K562 (cell line): Measurements from ENCODE around the gene SNW1. TPM values are rescaled to one million over a fixed set of nuclear protein-coding genes. Genes with fewer than 3 reads are reported as not detected.

ENCODE experiments used
- CCAR2 ChIP-seq: fragments of 200-400 bp; formaldehyde crosslinking; IDR thresholded peaks from 2 replicates; pipeline ENCODE4 v1.6.1; 2017; ENCODE audit warnings: mild to moderate bottlenecking, low read depth, low read length
- CHD4 ChIP-seq: fragments of 200-600 bp; sonication (generic); IDR thresholded peaks from 3 replicates; pipeline ENCODE4 v1.6.1; 2012; ENCODE audit warnings: low read depth, mild to moderate bottlenecking, mixed read lengths, low read length, inconsistent platforms; ENCODE audit not compliant: insufficient read depth, insufficient replicate concordance, poor library complexity, severe bottlenecking
- CREM ChIP-seq: IDR thresholded peaks from 2 replicates; pipeline ENCODE4 v1.6.1; 2014; ENCODE audit warnings: antibody characterized with exemption, low read depth
- FOXK1 ChIP-seq: sonication (generic); formaldehyde crosslinking; IDR thresholded peaks from 2 replicates; pipeline ENCODE4 v1.8.0; 2022; ENCODE audit warnings: missing genetic modification reagents, mild to moderate bottlenecking, borderline replicate concordance
- NFATC3 ChIP-seq: fragments of 450-650 bp; IDR thresholded peaks from 2 replicates; pipeline ENCODE4 v1.6.1; 2017; ENCODE audit warnings: mild to moderate bottlenecking
- OTX1 ChIP-seq: fragments of 450-650 bp; formaldehyde crosslinking; IDR thresholded peaks from 2 replicates; pipeline ENCODE4 v1.4.0; 2022; ENCODE audit warnings: mild to moderate bottlenecking
- SMAD1 ChIP-seq: fragments of 150-350 bp; IDR thresholded peaks from 2 replicates; pipeline ENCODE4 v1.6.1; 2014; ENCODE audit warnings: low read length, low read depth; ENCODE audit not compliant: partially characterized antibody
- THRAP3 ChIP-seq: fragments of 450-650 bp; IDR thresholded peaks from 2 replicates; pipeline ENCODE4 v1.6.1; 2016; ENCODE audit warnings: mild to moderate bottlenecking, inconsistent platforms, borderline replicate concordance
- U2AF1 ChIP-seq: fragments of 200-400 bp; formaldehyde crosslinking; optimal IDR thresholded peaks from 2 replicates; pipeline ENCODE3; 2017; ENCODE audit warnings: mild to moderate bottlenecking, low read depth, low read length, moderate library complexity
- ZNF12 ChIP-seq: sonication (generic); formaldehyde crosslinking; IDR thresholded peaks from 2 replicates; pipeline ENCODE4 v1.4.0; 2020; ENCODE audit warnings: mild to moderate bottlenecking, missing genetic modification reagents
- ZNF143 ChIP-seq: sonication (generic); formaldehyde crosslinking; IDR thresholded peaks from 2 replicates; pipeline ENCODE4 v1.9.0; 2022; ENCODE audit warnings: mild to moderate bottlenecking, missing genetic modification reagents
- ZNF408 ChIP-seq: fragments of 250-450 bp; sonication (Bioruptor Pico); IDR thresholded peaks from 2 replicates; pipeline ENCODE4 v1.4.0; 2020; ENCODE audit warnings: low read depth, mild to moderate bottlenecking, moderate library complexity
- ZNF644 ChIP-seq: fragments of 200-800 bp; sonication (Bioruptor generic); IDR thresholded peaks from 2 replicates; pipeline ENCODE4 v1.6.1; 2016; ENCODE audit warnings: low read depth, missing genetic modification characterization, missing compliant biosample characterization
- polyA plus RNA-seq, 8 experiments: library from polyadenylated mRNA; depleted of rRNA in 4 of 8; stranded (reverse) in 5 of 8; unstranded in 3 of 8; fragments of >200 nt; fragmentation: Nextera tagmentation in 2 of 8; fragmentation: Illumina TruSeq in 1 of 8; extraction: Ambion mirVana in 2 of 8; extraction: Trizol in 1 of 8; gene quantifications; 2 replicates each; pipeline versions ENCODE4 v1.2.1 to v1.2.3, GENCODE V29; 2011 to 2014; ENCODE audit warnings: inconsistent platforms in 1 of 8, missing spikeins in 1 of 8
- total RNA-seq, 7 experiments: library from RNA; depleted of rRNA in 6 of 7; stranded (reverse); fragments of >200 nt in 6 of 7; fragmentation: Illumina TruSeq in 2 of 7; extraction: Trizol in 2 of 7; gene quantifications; 2 replicates each; pipeline versions ENCODE4 v1.2.1 to v1.2.3, GENCODE V29; 2011 to 2021; ENCODE audit warnings: low replicate concordance in 1 of 7
- TF ChIP-seq, protein P1 (sequence below): fragments of 450-650 bp; formaldehyde crosslinking; IDR thresholded peaks from 2 replicates; pipeline ENCODE4 v1.4.0; 2020; ENCODE audit warnings: mild to moderate bottlenecking
- TF ChIP-seq, protein P2 (sequence below): fragments of 250-450 bp; sonication (Bioruptor Pico); IDR thresholded peaks from 2 replicates; pipeline ENCODE4 v1.4.0; 2020
- TF ChIP-seq, protein P3 (sequence below): fragments of 450-650 bp; formaldehyde crosslinking; IDR thresholded peaks from 2 replicates; pipeline ENCODE4 v1.4.0; 2020; ENCODE audit warnings: mild to moderate bottlenecking, moderate library complexity
- TF ChIP-seq, protein P4 (sequence below): fragments of 250-450 bp; sonication (Bioruptor Pico); IDR thresholded peaks from 2 replicates; pipeline ENCODE4 v1.5.0; 2020; ENCODE audit warnings: mild to moderate bottlenecking, borderline replicate concordance

Gene SNW1
- total and polyA plus RNA-seq, 9 of the 15 experiments (the other 6 are each of a cell fraction or from before 2014, with no cell fraction given) = 64.4 to 143 (median 98.2) TPM

DNA sequence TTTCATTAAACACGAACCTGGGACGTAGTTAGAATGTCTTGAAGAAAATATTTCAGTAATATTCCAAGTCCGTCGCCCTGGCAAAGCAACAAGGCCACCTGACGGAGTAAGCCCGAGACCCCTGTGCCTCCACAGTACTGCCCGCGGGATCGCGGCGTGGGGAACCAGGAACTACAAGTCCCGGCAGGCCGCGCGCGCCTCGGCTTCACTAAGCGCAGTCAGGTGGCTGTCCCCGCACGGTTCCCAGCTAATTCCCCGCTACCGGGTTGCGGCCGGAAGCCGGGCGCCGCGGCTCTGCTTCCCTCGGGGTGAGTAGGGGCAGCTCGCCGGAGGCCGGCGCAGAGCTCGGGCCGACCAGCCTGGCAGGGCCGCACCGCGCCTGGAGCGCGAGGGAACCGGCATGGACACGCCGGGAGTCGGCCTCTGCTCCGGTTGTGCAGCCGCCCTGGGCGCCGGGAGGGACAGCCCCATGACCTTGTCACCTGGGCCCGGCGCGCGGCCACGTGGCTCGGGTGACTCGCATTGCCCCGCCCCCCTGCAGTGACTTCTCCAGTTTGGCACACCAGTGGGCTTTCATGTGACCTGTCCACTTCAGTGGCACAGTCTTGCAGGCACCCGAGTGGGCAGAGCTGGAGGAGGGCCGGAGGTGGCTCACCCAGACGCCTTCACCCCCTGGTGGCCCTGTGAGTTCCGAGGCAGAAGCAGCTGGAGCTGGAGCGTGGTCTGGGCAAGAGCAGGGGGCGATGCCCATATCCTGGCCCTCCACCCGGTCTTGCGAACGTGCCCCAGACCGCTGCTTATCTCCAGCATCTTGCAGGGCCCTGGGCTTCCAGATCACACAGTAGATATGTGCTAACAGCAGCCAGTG lies 39.1 kb upstream of the SNW1 start, which contains the start of gene ADCK1 (continued):
- TF ChIP-seq, protein P1, sequence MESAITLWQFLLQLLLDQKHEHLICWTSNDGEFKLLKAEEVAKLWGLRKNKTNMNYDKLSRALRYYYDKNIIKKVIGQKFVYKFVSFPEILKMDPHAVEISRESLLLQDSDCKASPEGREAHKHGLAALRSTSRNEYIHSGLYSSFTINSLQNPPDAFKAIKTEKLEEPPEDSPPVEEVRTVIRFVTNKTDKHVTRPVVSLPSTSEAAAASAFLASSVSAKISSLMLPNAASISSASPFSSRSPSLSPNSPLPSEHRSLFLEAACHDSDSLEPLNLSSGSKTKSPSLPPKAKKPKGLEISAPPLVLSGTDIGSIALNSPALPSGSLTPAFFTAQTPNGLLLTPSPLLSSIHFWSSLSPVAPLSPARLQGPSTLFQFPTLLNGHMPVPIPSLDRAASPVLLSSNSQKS (CRISPR knock-in tag) = no peak
- TF ChIP-seq, protein P2, sequence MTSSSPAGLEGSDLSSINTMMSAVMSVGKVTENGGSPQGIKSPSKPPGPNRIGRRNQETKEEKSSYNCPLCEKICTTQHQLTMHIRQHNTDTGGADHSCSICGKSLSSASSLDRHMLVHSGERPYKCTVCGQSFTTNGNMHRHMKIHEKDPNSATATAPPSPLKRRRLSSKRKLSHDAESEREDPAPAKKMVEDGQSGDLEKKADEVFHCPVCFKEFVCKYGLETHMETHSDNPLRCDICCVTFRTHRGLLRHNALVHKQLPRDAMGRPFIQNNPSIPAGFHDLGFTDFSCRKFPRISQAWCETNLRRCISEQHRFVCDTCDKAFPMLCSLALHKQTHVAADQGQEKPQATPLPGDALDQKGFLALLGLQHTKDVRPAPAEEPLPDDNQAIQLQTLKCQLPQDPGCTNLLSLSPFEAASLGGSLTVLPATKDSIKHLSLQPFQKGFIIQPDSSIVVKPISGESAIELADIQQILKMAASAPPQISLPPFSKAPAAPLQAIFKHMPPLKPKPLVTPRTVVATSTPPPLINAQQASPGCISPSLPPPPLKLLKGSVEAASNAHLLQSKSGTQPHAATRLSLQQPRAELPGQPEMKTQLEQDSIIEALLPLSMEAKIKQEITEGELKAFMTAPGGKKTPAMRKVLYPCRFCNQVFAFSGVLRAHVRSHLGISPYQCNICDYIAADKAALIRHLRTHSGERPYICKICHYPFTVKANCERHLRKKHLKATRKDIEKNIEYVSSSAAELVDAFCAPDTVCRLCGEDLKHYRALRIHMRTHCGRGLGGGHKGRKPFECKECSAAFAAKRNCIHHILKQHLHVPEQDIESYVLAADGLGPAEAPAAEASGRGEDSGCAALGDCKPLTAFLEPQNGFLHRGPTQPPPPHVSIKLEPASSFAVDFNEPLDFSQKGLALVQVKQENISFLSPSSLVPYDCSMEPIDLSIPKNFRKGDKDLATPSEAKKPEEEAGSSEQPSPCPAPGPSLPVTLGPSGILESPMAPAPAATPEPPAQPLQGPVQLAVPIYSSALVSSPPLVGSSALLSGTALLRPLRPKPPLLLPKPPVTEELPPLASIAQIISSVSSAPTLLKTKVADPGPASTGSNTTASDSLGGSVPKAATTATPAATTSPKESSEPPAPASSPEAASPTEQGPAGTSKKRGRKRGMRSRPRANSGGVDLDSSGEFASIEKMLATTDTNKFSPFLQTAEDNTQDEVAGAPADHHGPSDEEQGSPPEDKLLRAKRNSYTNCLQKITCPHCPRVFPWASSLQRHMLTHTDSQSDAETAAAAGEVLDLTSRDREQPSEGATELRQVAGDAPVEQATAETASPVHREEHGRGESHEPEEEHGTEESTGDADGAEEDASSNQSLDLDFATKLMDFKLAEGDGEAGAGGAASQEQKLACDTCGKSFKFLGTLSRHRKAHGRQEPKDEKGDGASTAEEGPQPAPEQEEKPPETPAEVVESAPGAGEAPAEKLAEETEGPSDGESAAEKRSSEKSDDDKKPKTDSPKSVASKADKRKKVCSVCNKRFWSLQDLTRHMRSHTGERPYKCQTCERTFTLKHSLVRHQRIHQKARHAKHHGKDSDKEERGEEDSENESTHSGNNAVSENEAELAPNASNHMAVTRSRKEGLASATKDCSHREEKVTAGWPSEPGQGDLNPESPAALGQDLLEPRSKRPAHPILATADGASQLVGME (CRISPR knock-in tag) = no peak
- TF ChIP-seq FOXK1 (no peak), ZNF143 (CRISPR knock-in tag) (peak; percentile 91), THRAP3 (no peak), OTX1 (CRISPR knock-in tag) (no peak), CHD4 (no peak), CCAR2 (no peak), CREM (peak; percentile 67), ZNF12 (CRISPR knock-in tag) (peak; percentile 75), U2AF1 (no peak), NFATC3 (no peak), ZNF408 (CRISPR knock-in tag) (no peak), ZNF644 (tag) (peak; percentile 50; the same call in 1 of the 2 replicates), SMAD1 (no peak)
- TF ChIP-seq, protein P3, sequence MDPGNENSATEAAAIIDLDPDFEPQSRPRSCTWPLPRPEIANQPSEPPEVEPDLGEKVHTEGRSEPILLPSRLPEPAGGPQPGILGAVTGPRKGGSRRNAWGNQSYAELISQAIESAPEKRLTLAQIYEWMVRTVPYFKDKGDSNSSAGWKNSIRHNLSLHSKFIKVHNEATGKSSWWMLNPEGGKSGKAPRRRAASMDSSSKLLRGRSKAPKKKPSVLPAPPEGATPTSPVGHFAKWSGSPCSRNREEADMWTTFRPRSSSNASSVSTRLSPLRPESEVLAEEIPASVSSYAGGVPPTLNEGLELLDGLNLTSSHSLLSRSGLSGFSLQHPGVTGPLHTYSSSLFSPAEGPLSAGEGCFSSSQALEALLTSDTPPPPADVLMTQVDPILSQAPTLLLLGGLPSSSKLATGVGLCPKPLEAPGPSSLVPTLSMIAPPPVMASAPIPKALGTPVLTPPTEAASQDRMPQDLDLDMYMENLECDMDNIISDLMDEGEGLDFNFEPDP = no peak
- TF ChIP-seq, protein P4, sequence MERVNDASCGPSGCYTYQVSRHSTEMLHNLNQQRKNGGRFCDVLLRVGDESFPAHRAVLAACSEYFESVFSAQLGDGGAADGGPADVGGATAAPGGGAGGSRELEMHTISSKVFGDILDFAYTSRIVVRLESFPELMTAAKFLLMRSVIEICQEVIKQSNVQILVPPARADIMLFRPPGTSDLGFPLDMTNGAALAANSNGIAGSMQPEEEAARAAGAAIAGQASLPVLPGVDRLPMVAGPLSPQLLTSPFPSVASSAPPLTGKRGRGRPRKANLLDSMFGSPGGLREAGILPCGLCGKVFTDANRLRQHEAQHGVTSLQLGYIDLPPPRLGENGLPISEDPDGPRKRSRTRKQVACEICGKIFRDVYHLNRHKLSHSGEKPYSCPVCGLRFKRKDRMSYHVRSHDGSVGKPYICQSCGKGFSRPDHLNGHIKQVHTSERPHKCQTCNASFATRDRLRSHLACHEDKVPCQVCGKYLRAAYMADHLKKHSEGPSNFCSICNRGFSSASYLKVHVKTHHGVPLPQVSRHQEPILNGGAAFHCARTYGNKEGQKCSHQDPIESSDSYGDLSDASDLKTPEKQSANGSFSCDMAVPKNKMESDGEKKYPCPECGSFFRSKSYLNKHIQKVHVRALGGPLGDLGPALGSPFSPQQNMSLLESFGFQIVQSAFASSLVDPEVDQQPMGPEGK (CRISPR knock-in tag) = no peak
